A549 (cell line): Measurements from ENCODE around the gene PSMD8. TPM values are rescaled to one million over a fixed set of nuclear protein-coding genes. Genes with fewer than 3 reads are reported as not detected.

Experiments used
- ATAC-seq, 2 experiments: fragments of 200-7000 bp in 1 of 2; fragments of >200 bp in 1 of 2; cut with Nextera tagmentation in 1 of 2; cut with Tn5 transposase in 1 of 2; 3 replicates each; pipeline versions ENCODE4 v1.8.0 to v1.9.1; 2018 to 2020; ENCODE audit warnings: mild to moderate bottlenecking in 1 of 2, moderate library complexity in 1 of 2
- CTCF ChIA-PET: fragments of 300-600 bp; sonication (Branson Sonifier 250); formaldehyde crosslinking; extraction: SDS; loops from one replicate; lab custom pipeline; 2021; ENCODE audit warnings: antibody characterized with exemption, inconsistent platforms; lab: Yijun Ruan, JAX
- POLR2A ChIA-PET: fragments of 350-600 bp; formaldehyde crosslinking; extraction: SDS; loops from one replicate; lab custom pipeline; 2021; ENCODE audit warnings: antibody characterized with exemption, inconsistent platforms; lab: Yijun Ruan, JAX
- DNase-seq, 2 experiments: peaks; one replicate each; pipeline versions ENCODE4 v3.0.0 to v3.0.0-alpha.2; 2011 to 2016; ENCODE audit warnings: low read depth in 1 of 2, low spot score in 1 of 2
- FAIRE-seq: peaks from 2 replicates; lab custom pipeline; 2011; peaks lifted over from hg19 to GRCh38; lab: Jason Lieb, UNC
- H3K27ac ChIP-seq, 2 experiments: fragments of >200 bp; sonication (Bioruptor Twin); formaldehyde crosslinking; 3 replicates each; pipeline ENCODE4 v1.5.1; 2016 to 2017
- H3K4me1 ChIP-seq: fragments of >200 bp; sonication (Bioruptor Twin); formaldehyde crosslinking; 3 replicates; pipeline ENCODE4 v1.6.1; 2016
- H3K4me2 ChIP-seq: fragments of >200 bp; sonication (Bioruptor Twin); formaldehyde crosslinking; 3 replicates; pipeline ENCODE4 v1.6.1; 2016
- H3K4me3 ChIP-seq: fragments of >200 bp; sonication (Bioruptor Twin); formaldehyde crosslinking; 3 replicates; pipeline ENCODE4 v1.5.1; 2016
- H3K9me3 ChIP-seq: fragments of >200 bp; sonication (Bioruptor Twin); formaldehyde crosslinking; 3 replicates; pipeline ENCODE4 v1.6.1; 2016
- CHD2 ChIP-seq: fragments of 150-350 bp; IDR thresholded peaks from 2 replicates; pipeline ENCODE4 v1.6.1; 2014; ENCODE audit warnings: low read length; ENCODE audit not compliant: partially characterized antibody
- EHF ChIP-seq: fragments of 250-450 bp; sonication (Bioruptor Pico); IDR thresholded peaks from 2 replicates; pipeline ENCODE4 v1.5.0; 2020; ENCODE audit warnings: mild to moderate bottlenecking
- ELK1 ChIP-seq: fragments of 150-350 bp; IDR thresholded peaks from 2 replicates; pipeline ENCODE4 v1.6.1; 2014; ENCODE audit warnings: low read depth, mild to moderate bottlenecking, low read length
- FOSL2 ChIP-seq, 2 experiments: fragments of 450-650 bp in 1 of 2; fragments of >200 bp in 1 of 2; sonication (Bioruptor Twin) in 1 of 2; formaldehyde crosslinking; IDR thresholded peaks; 2 replicates each; pipeline versions ENCODE4 v1.5.0 to v1.6.1; 2016 to 2020; ENCODE audit warnings: mild to moderate bottlenecking in 1 of 2, moderate library complexity in 1 of 2
- HDAC2 ChIP-seq: fragments of 200-600 bp; sonication (generic); IDR thresholded peaks from 2 replicates; pipeline ENCODE4 v1.6.1; 2016
- HEYL ChIP-seq: fragments of 250-450 bp; sonication (Bioruptor Pico); IDR thresholded peaks from 2 replicates; pipeline ENCODE4 v1.8.0; 2021; ENCODE audit warnings: mild to moderate bottlenecking, moderate library complexity
- HOXA7 ChIP-seq: fragments of 250-450 bp; sonication (Bioruptor Pico); IDR thresholded peaks from 2 replicates; pipeline ENCODE4 v1.5.0; 2020; ENCODE audit warnings: mild to moderate bottlenecking, moderate library complexity
- KDM1A ChIP-seq: fragments of 200-600 bp; sonication (generic); IDR thresholded peaks from 2 replicates; pipeline ENCODE4 v1.6.1; 2016; ENCODE audit warnings: low read depth, mild to moderate bottlenecking
- KDM5A ChIP-seq: fragments of 200-600 bp; sonication (generic); IDR thresholded peaks from 2 replicates; pipeline ENCODE4 v1.6.1; 2016; ENCODE audit warnings: antibody characterized with exemption, mild to moderate bottlenecking
- MAX ChIP-seq: IDR thresholded peaks from 2 replicates; pipeline ENCODE4 v1.6.1; 2012
- NFE2L2 ChIP-seq: fragments of 150-350 bp; conservative IDR thresholded peaks from 2 replicates; pipeline ENCODE4 v1.6.1; 2014; ENCODE audit warnings: low read length
- NR3C1 ChIP-seq: fragments of >200 bp; sonication (Bioruptor Twin); formaldehyde crosslinking; IDR thresholded peaks from 3 replicates; pipeline ENCODE4 v1.6.1; 2017
- PBX3 ChIP-seq: IDR thresholded peaks from 2 replicates; pipeline ENCODE4 v1.6.1; 2012
- POLR2AphosphoS2 ChIP-seq: conservative IDR thresholded peaks from 2 replicates; pipeline ENCODE4 v1.6.1; 2012; ENCODE audit warnings: low read length, improper control_type of control experiment, inconsistent platforms
- RARB ChIP-seq: fragments of 250-450 bp; sonication (Bioruptor Pico); IDR thresholded peaks from 2 replicates; pipeline ENCODE4 v1.8.0; 2021; ENCODE audit warnings: mild to moderate bottlenecking, moderate library complexity
- REST ChIP-seq: fragments of 200-600 bp; sonication (generic); IDR thresholded peaks from 2 replicates; pipeline ENCODE4 v1.6.1; 2016; ENCODE audit warnings: antibody characterized with exemption, mild to moderate bottlenecking, moderate library complexity
- RFX5 ChIP-seq: fragments of 450-650 bp; IDR thresholded peaks from 2 replicates; pipeline ENCODE4 v1.7.1; 2014; ENCODE audit warnings: antibody characterized with exemption, mild to moderate bottlenecking, moderate library complexity
- RNF2 ChIP-seq: fragments of 200-600 bp; sonication (generic); IDR thresholded peaks from 2 replicates; pipeline ENCODE4 v1.6.1; 2016; ENCODE audit warnings: low read depth, mild to moderate bottlenecking, antibody characterized with exemption, moderate library complexity, borderline replicate concordance
- SMC3 ChIP-seq: fragments of >200 bp; sonication (Bioruptor Twin); formaldehyde crosslinking; IDR thresholded peaks from 3 replicates; pipeline ENCODE4 v1.6.1; 2018; ENCODE audit warnings: inconsistent platforms
- SREBF2 ChIP-seq: fragments of 450-650 bp; IDR thresholded peaks from 2 replicates; pipeline ENCODE4 v1.6.1; 2014; ENCODE audit warnings: mild to moderate bottlenecking, moderate library complexity
- TFCP2L1 ChIP-seq: fragments of 250-450 bp; sonication (Bioruptor Pico); IDR thresholded peaks from 2 replicates; pipeline ENCODE4 v1.5.0; 2021; ENCODE audit warnings: mild to moderate bottlenecking
- USF2 ChIP-seq: fragments of 450-650 bp; IDR thresholded peaks from 2 replicates; pipeline ENCODE4 v1.6.1; 2014; ENCODE audit warnings: antibody characterized with exemption
- ZC3H11A ChIP-seq: fragments of 450-650 bp; IDR thresholded peaks from 2 replicates; pipeline ENCODE4 v1.6.1; 2014; ENCODE audit warnings: antibody characterized with exemption, mild to moderate bottlenecking
- ZNF302 ChIP-seq: fragments of 250-450 bp; sonication (Bioruptor Pico); IDR thresholded peaks from 2 replicates; pipeline ENCODE4 v1.9.0; 2021; ENCODE audit warnings: inconsistent platforms, mild to moderate bottlenecking, moderate library complexity
- WGBS: methylation state at CpG from one replicate; pipeline ENCODE4 v1.1.6; 2017; ENCODE audit errors: missing lambda C conversion rate; 5-methylcytosine and 5-hydroxymethylcytosine counted together
- polyA plus RNA-seq, 4 experiments: library from polyadenylated mRNA; depleted of rRNA in 3 of 4; stranded (reverse); fragments of >200 nt; fragmentation: RNase III in 1 of 4; extraction: RNeasy Plus Mini Kit Qiagen cat#74134 plus additional on column Dnase treatment in 1 of 4; gene quantifications; 2 replicates in 3 of 4; 3 replicates in 1 of 4; pipeline ENCODE4 v1.2.3, GENCODE V29; 2011 to 2017

The PSMD8 gene
- polyA plus RNA-seq, 2 of the 4 experiments (the other 2 are of a cell fraction): 437 to 456 TPM

- Histone ChIP-seq H3K4me2 (no peak overlapping the region), H3K9me3 (no peaks in the 10 kb centered on the region), H3K4me3 (no peak overlapping the region), H3K27ac (no peak overlapping the region), H3K4me1 (peaks cover 6% of the 10 kb centered on the region; the same call in 2 of the 3 replicates)
- ChIA-PET POLR2A (no interaction called here), CTCF (no interaction called here)
- FAIRE-seq (no peak), DNase-seq (no peak), ATAC-seq (no peak)
- TF ChIP-seq SMC3 (no peak), KDM1A (no peak), CHD2 (no peak), USF2 (no peak), MAX (no peak), RARB (CRISPR knock-in tag) (no peak), POLR2AphosphoS2 (no peak), REST (no peak), RNF2 (no peak), FOSL2 (IDR thresholded peaks at IDR 0.05) (no peak), FOSL2 (CRISPR knock-in tag; IDR thresholded peaks at IDR 0.05) (no peak), ELK1 (no peak), ZC3H11A (no peak)
- 54% methylated on average over 2 of the region's 2 CpGs for WGBS
Measured at GRCh38 chr19:38429811-38430156, 55.4 kb downstream of the PSMD8 start.

- ATAC-seq: no peak
- POLR2A ChIA-PET: interaction anchor here (0.7 kb wide), 2 partner anchors 217 to 674 kb away, joined by 3 read pairs; partner anchors contain the start of gene ACTN4
- no peaks in the 10 kb centered on the region for H3K9me3 ChIP-seq
- TF ChIP-seq MAX: no peak
- TF ChIP-seq HEYL (CRISPR knock-in tag): no peak
- no peak for TF ChIP-seq ZNF302 (CRISPR knock-in tag)
- no peak for TF ChIP-seq CHD2
- no peak for TF ChIP-seq RNF2
- TF ChIP-seq POLR2AphosphoS2: no peak
- no peak for TF ChIP-seq HDAC2
- TF ChIP-seq TFCP2L1: no peak
- no peak for TF ChIP-seq SREBF2
- no peak for TF ChIP-seq HOXA7 (CRISPR knock-in tag)
- no peak for TF ChIP-seq EHF (CRISPR knock-in tag)
- no peak for TF ChIP-seq KDM5A
- no peak for TF ChIP-seq NR3C1
- TF ChIP-seq NFE2L2: no peak
- no peak for TF ChIP-seq RFX5
- no peak for TF ChIP-seq SMC3
- TF ChIP-seq PBX3: no peak
- CTCF ChIA-PET: interaction anchor here (0.7 to 2.0 kb wide), 5 partner anchors 27 to 528 kb away, joined by 3 to 9 read pairs (median 3); partner anchors contain the start of gene FAM98C
- DNase-seq: no peak
- no peak overlapping the region for H3K27ac ChIP-seq
- no peak overlapping the region for H3K4me3 ChIP-seq
- H3K4me1 ChIP-seq: peaks cover 6% of the 10 kb centered on the region; the same call in 2 of the 3 replicates
- H3K4me2 ChIP-seq: no peak overlapping the region
- FAIRE-seq: peak; percentile 70
- WGBS: 59% methylated on average over 7 of the region's 7 CpGs
Measured at GRCh38 chr19:38430931-38431330, 56.6 kb downstream of the PSMD8 start.
